Stimulated activated CD4-positive, alpha-beta T cell treated with anti-CD3 and anti-CD28 coated beads, Interleukin-12 subunit alpha, Interleukin-12 subunit beta, amount 100 ng/mL, for 24 hours (primary cell): ENCODE data around the gene GRWD1.

Source experiments
- DNase-seq, 2 experiments: peaks; one replicate each; pipeline ENCODE4 v3.0.0-alpha.2; 2020; ENCODE audit warnings: low read depth in 2 of 2

Gene GRWD1

GRCh38 chr19:48445606-48446481, at the start of gene GRWD1:
GRWD1 (plus strand) TSS chr19:48445983; CDS start chr19:48446006, 23 bp downstream.
- peak; percentile 92 for DNase-seq

- no peak for DNase-seq
Measured at GRCh38 chr19:48396016-48396823, 49.6 kb upstream of the GRWD1 start.

GRCh38 chr19:48396824-48397176, 49.0 kb upstream of the GRWD1 start:
- no peak for DNase-seq

- DNase-seq: no peak
Measured at GRCh38 chr19:48397263-48398101, 48.3 kb upstream of the GRWD1 start.

GRCh38 chr19:48398102-48398374, 47.7 kb upstream of the GRWD1 start:
- no peak for DNase-seq

GRCh38 chr19:48398375-48399235, 47.2 kb upstream of the GRWD1 start:
- DNase-seq: peak; percentile 63 to 76

- DNase-seq: no peak
Measured at GRCh38 chr19:48400018-48400742, 45.6 kb upstream of the GRWD1 start.

- DNase-seq: no peak
Measured at GRCh38 chr19:48401287-48401686, 44.5 kb upstream of the GRWD1 start.

- DNase-seq: no peak
Measured at GRCh38 chr19:48403606-48404005, 42.2 kb upstream of the GRWD1 start.

- no peak for DNase-seq
Measured at GRCh38 chr19:48405010-48405659, 40.6 kb upstream of the GRWD1 start.

- DNase-seq: no peak
Measured at GRCh38 chr19:48405850-48406249, 39.9 kb upstream of the GRWD1 start.

GRCh38 chr19:48413879-48414587, 31.8 kb upstream of the GRWD1 start:
- no peak for DNase-seq

- peak; percentile 51 to 76 for DNase-seq
Measured at GRCh38 chr19:48415395-48415794, 30.4 kb upstream of the GRWD1 start.

GRCh38 chr19:48415806-48416221, 30.0 kb upstream of the GRWD1 start:
- no peak for DNase-seq

GRCh38 chr19:48417421-48417820, 28.4 kb upstream of the GRWD1 start:
- no peak for DNase-seq

GRCh38 chr19:48418317-48419064, 27.3 kb upstream of the GRWD1 start:
- no peak for DNase-seq

- peak; percentile 44 to 66 for DNase-seq
Measured at GRCh38 chr19:48419158-48419920, 26.4 kb upstream of the GRWD1 start.

GRCh38 chr19:48421548-48421947, 24.2 kb upstream of the GRWD1 start:
- no peak for DNase-seq
